GM18861 (cell line): ENCODE results near the gene KRT8.

ENCODE experiments used
- ATAC-seq: cut with Tn5 transposase; IDR thresholded peaks from one replicate; pipeline ENCODE4 v1.9.1; 2021; ENCODE audit not compliant: unreplicated experiment

Gene KRT8

DNA sequence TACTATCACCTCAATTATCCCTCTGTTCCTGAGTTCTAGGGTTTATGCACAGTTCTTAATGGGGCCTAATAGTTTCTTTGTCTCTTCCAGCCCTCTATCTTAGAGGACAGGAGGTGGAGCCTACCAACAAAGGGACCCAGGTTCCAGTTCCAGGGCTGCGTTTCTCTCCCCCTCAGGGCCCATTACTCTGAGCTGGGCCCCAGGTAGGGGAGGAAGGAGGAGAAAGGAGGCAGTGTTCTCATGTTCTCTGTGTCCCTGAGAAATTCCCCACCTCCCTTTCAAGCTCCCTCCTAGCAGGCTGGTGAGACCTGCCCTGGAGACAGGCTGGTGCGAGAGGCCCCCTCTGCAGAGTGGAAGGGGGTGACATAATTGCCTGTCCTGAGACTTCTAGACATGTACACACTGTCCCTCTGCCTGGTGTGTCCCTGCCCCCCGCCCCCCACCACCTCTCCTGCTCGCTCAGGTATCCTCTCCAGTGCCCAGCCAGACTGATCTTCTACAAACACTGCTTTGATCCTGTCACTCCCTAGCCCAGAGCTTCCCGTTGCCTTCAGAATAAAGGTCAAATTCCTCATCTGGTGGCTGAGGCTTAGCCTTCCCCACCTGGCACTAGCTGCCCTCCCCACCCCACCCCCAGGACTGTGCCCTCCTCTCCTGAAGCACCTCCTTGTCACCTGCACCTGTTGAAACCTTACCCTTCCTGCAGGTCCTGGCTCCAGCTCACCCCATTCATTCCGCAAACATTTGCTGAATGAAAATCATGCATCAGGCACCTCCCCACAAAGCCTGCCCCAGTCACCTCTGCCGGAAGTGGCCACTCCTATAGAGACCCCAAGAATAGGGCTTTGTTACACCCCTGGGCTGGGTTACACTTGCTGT is 21.1 kb upstream of the KRT8 start:
- no peak for ATAC-seq

DNA sequence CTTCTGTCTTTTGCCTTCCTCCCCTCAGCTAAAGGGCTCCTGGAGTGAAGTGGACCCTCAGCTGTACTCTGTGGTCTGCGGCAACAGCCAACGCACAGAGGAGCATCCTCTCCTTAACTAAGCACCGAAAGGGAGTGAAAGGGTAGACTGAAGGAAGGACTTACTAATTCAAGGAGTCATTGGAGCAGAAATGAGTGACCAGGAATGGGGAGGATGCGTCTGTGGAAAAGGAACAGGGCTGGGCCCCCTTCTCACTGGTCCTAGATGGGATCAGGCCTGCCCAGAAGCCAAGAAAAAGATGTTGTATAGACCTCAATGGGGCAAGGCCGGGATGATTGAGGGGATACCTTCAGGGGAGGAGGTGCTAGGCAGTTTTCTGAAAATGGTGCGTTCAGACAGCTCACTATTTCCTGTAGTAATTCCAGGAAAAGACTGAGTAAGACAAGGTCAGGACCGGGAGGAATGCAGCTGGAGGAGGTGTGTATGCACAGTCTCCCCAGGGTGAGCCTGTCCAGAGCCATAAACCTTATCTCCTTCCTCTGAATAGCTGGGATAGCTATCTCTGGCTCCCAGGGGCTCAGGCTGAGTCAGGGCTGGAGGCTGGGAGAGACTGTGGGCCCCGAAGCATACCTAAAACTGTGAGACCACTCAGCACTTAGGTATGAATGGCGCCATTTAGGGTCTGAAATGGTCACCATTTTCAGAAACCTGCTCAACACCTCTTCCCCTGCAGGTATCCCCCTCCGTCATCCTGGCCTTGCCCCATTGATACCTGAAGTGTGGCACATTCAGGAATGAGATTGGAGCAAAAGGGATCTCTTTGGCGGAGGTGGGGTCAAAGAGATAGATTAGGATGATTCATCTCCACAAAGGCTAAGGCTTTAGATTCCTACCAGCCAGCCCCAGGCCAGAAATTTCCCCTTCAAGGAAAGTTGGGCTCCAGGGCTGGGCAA is 20.2 kb upstream of the KRT8 start:
- no peak for ATAC-seq

DNA sequence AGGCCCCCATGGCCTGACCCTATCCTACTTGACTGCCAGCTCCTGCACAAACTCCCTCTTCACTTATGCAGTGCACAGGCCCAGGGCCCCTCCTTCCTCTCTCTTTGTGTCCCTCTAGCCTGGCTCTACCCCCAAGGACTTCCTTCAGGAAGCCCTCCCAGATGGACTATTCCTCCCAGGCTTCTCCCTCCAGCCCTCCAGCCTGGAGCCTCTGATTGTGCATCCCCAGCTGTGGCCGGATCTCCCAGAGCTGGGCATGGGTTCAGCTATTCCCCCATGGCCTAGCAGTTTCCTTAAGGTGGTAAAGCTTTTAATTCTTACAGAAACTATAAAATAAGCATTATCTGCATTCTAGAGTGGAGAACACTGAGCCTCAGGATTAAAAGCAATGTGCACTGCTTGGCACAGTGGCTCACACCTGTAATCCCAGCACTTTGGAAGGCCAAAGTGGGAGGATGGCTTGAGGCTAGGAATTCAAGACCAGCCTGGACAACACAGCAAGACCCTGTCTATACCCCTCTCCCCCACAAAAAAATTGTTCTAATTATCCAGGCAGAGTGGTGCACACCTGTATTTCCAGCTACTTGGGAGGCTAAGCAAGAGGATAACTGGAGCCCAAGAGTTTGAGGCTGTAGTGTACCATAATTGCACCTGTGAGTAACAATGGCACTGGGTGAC is 16.8 kb upstream of the KRT8 start:
- no peak for ATAC-seq

DNA sequence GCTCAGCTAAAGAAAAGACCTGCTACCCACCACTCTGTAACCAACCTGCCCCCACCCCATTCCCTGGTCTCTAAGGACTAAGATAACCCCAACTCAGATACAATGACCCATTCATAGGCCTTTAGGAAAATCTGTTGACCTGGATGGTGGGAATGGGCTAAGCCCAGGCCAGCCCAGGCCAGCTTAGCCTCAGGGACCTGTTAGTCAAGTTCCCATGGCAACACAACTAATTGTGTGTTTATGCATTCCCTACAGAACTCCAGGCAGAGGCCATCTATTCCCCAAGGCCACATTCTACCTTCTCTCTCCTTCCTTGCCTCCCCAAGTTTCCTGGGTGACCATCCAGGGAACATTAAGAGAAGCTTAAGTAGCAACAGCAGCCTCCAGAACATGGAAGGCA is 16.1 kb upstream of the KRT8 start:
- ATAC-seq: no peak

DNA sequence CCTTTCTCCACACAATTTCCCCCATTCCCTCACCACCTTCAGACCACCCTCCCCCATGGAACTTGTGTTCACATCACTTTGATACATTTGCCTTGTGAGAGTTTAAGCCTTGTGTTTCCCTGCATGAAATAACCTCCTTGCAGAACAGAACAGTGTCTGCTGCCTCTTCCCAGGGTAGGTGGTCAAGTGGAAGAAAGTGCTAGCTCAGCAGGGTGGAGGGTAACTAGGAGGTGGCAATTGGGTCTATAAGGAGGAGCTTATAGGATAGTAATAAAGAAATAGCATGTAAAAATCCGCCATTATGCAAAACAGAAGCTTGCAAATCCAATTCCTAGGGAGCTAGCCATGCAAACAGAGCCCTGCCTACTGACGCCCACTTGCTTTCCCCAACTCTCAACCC is 13.9 kb upstream of the KRT8 start:
- no peak for ATAC-seq

DNA sequence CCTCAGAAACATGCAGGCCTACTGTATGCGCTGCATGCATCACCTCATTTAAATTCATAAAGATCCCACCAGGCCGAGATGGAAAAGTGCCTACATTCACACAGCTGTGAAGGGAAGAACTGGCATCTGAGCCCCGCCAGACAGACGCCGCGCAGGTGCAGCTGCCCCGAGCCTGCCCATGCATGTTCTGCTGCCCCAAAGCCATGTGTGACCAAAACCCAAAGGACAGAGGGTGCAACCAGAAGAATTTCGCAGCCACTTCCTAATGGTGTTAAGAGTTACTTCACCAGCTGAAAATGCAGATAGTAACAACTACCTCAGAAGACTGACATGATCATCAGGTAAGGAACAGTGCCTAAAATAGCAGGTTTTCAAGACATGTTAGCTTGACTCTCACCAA is 13.5 kb upstream of the KRT8 start:
- no peak for ATAC-seq

DNA sequence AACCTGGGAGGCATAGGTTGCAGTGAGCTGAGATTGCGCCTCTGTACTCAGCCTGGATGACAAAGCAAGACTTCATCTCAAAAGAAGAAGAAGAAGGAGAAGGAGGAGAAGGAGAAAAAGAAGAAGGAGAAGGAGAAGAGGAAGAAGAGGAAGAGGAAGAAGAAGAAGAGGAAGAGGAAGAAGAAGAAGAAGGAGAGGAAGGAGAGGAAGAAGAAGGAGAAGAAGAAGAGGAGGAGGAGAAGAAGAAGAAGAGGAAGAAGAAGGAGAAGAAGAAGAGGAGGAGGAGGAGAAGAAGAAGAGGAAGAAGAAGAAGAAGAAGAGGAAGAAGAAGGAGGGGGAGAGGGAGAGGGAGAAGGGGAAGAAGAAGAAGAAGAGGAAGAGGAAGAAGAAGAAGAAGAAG is 12.9 kb upstream of the KRT8 start:
- no peak for ATAC-seq

DNA sequence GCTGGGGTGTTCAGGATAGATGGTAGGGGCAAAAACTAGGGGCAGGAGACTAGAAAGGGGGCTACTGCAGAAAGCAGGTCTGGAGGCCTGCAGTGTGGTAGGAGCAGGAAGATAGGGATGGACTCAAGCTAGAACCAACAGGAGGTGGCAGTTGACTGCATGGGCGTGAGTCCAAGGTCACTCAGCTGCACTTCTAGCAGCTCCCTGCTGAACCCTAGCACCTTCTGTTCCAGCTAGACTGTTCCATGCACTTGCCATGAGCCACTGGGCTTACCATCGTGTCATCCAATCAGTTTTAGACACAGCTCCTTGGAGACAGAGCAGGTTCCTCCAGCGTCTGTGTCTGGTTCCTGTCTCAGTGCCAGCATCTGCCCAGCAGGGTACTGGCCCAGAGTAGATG is 11.3 kb upstream of the KRT8 start:
- ATAC-seq: no peak

DNA sequence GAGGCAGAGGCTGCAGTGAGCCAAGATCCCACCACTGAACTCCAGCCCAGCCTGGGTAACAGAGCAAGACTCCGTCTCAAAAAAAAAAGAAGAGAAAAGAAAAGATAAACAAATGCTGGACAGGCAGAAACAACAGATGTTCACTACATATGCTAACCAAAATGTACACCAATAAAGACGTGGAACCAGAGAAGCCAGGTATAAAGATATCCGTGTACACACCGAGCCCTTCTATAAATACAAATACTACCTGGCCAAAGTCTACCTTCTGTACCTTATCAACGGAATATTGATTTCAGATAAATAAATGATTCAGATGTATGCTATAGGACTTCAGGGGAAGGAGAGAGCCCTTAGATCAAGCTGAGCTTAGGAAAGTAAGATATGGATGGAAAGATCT is 10.8 kb upstream of the KRT8 start:
- ATAC-seq: no peak

DNA sequence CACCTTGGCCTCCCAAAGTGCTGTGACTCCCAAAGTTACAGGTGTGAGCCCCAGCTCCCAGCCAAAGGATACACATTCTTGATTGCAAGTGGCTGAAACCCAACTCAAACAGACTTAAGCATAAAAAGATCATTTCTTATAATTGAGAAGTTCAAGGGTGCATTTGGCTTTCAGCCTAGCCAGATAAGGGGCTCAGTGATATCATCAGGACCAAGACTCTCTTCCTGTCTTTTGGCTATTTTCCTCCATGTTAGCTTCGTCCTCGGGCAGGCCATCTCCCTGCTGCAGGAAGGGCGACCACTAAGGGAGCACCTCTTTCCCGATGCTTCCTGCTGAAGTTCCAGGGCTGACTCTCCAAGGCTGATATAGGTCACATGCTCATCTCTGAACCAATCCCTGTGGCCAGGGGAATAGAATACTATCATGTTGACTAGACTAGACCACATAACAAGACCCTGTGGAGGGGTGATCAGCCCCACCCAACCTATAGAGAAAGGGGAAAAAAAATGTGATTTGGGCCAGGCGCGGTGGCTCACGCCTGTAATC is 9.8 kb upstream of the KRT8 start:
- ATAC-seq: no peak

DNA sequence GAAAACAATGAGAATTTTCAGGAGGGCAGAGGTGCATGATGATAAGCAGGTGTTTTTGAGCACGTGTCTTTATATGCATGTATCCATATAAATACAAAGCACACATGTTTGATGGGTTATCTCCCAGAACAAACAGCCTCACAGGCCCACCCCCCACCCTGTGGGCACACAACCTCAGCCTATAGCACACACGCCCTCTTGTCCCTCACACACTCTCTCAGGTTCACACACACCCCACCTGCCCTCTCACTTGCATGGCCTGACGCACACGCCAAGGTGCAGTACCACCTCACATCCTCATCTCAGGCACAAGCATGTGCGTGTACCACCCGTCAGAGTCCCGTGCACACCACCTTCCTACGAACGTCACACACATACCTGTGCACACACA is 8.6 kb upstream of the KRT8 start:
- ATAC-seq: no peak

DNA sequence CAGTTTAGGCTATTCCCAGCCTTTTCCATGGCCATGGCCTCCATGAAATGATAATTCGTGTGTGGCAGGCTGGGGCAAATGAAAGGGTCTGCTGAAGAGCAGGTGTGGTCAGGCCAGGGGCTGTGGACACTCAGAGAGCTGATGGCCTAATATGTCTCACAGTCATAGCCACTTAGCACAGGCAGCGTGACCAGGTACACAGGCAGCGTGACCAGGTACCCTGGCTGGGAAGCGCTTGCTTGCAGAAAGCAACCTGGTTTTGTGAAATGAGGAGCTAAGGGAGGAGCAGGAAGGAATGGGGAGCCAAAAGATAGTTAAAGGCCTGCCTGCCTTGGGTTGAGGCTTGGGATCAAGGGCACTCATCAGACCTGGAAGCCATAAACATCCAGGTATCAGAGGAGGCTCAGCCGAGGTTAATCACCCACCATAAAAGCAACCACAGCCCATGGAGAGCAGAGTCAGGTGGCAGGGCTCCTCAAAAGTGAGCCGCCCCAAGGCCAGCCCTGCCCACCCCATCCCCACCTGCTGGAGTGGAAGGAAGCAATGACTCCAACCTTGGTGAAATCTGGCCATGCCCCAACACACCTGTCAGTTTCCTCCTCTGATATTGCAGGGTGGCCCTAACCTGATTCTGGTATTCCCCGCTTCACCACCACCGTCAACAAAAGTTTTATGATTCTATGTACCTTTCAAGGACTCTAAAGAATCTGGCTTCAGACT is 8.0 kb upstream of the KRT8 start:
- no peak for ATAC-seq

DNA sequence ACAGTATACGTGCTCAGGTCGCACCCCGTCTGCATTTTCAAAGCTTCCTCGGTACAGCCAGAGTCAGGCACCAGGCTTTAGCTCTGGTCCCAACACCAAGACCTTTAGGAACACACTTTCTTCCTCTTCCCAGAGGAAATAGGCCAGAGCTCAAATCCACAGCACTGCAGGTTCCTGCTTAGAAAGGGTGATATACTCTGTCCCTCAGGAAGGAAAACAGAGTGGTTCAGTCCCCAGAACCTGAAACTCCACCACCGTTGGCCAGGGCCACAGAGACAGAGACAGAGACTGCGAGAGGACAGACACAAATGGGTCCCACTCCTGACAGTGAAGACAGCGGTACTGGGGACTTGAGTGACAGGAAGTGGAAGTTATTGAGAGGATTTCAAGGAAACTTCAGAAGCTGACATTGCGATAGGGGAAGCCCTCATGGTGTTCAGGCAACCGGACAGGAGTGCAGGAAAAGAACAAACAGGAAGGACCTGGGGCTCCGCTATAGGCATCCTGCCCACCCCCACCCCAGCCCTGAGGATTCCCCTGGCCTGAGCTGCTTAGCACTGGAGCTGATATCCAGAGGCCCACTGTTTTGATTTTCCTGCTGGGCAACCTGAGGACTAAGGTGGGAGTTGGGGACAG is 5.5 kb upstream of the KRT8 start:
- ATAC-seq: no peak

DNA sequence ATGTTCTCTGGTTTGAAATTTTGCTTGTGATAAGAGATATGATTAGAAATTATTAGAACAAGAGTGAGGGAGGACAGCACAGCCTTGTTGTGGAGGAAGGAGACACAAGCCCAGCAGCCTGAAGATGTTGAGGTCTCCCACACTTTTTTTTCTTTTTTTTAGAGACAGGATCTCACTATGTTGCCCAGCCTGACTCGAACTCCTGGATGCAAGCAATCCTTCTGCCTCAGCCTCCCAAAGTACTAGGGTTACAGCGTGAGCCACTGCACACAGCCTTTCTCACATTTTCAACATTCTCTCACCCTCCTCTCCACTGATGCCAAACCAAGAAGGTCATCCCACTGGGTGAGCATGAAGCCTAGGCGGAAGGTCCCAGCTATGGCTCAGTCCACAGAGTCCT is 4.9 kb upstream of the KRT8 start:
- ATAC-seq: no peak

DNA sequence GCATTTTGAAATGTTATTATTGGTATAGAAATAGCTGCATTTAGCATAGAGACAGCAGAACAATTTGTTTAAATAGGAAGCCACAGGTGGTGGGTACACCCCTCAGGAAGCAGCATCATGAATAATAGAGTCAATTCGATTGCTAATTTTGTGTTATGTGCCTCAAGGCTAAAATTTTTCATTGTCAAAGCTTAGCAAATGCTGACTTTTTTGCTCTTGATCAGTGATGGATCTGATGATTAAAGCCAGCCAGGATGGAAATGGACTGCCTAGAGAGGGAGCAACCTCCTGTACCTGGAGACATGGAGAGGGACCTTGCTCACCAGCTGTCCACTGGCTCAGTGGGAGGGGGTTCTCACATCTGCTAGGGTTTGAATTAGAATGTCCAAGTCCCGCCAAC is 4.5 kb upstream of the KRT8 start:
- ATAC-seq: no peak

DNA sequence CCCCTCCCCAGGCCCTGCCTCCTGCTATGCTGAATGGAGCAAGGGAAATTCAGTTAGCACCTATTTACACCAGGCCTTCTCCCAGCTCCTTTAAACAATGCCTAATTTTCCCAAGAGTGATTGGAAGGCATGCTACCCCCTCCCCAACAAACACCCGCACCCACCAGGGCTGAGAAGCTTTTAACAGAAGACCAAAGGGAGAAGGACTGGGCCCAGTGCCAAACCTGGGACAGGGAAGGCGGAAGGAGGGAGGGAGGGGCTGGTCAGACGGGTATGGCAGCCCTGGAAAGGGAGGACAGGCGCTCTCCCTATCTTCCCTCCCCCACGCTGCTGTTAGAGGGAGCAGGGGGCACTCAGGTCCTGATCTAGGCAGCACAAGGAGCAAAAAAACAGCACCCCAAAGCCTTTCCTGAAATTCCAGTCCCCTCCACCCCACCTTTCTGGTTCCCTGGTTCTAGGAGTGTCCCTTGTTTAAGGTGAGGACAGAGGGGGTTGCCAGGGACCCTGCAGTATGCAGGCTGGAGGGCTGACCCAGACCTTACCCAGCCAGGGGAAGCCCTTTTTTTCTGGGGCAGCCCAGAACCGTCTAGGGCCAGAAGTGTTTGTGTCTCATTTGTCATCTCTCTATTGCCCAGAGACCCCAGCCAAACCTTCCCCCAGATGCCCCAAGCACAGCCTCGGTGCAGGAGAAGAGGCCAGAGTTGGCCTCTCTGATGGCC is 2.4 kb upstream of the KRT8 start:
- no peak for ATAC-seq

DNA sequence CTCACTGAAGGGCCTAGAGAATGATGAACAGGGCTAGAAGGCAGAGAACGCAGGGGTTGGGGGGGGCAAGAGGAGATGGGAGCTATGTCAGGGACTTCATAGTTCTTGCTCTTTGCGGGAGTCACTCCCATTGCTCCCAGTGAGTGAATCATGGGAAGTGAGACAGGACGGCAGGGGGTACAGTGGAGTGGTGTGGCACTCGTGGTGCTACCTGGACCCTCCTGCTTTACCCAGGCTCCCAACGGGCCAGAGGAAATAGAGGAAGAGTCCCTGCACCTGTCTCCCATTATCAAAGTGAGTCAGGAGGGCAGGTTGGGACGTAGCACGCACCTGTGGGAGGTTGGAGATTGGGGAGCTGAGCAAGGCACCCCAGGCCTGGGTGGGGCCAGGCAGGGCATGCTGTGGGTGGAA is 1.3 kb upstream of the KRT8 start:
- ATAC-seq: no peak

DNA sequence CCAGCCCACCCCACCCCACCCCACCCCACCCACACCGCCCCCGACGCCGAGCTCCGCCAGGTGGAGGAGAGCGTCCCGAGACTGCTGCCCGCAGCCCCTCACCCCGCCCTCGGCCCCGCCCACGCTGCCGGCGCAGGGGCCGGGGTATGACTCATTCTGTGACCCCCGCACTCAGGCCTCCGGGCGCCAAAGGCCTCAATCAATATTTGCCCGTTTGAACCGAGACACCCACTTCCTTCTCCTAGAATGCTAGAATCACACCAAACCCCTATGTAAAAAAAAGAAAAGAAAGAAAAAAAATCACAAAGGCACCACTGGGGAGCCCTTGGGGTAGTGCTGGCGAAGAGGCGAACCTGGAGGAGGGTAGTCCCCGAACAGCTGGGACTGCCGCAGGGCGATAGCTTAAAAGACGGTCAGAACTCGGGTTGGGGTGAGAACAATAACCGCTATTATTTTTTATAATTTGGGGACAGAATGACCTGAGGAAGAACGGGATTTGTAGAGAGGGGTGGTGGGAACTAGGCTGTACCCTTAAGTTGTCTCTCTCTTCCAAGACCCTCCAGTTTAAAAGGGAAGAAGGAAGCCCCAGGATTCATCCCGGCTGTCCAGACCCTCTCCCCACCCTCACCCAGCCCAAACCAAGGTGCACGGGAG is 894 bp downstream of the KRT8 start:
- peak; percentile 56 for ATAC-seq

DNA sequence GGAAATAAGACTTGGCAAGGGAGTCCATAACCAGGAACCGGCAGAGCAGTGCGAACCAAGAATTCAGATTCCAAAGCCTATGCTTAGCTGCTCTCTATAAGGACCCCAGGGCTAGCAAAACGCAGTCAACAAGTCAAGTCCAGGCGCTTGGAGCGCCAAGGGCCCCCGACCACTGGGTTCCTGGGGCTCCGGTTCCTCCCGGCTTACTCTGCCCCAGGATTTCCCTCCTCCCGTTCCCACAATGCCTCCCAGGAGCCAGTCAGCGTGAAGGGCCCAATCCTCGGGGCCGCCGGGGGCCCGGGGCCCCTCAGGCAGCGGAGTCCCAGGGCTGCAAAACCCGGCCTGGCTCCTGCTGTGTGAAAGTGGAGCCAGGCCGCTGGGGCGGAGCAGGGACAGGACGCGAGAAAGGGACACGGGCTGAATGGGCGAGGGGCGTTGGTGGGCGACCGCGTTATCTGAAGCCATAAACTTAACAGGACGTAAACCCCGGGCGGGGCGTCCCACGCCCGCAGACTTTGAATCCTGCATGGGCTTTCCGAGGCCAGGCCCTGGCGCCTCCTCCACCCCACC is 1.5 kb downstream of the KRT8 start:
- ATAC-seq: no peak
